DND-41 (cell line): ENCODE data around the gene PTCD2.

Source experiments
- ATAC-seq: fragments of 200-7000 bp; cut with Tn5 transposase; 3 replicates; pipeline ENCODE4 v1.9.1; 2021; ENCODE audit warnings: low read depth; ENCODE audit not compliant: insufficient read depth
- DNase-seq: peaks from one replicate; pipeline ENCODE4 v3.0.0-alpha.2; 2020
- H2AFZ ChIP-seq: 2 replicates; pipeline ENCODE4 v1.6.0; 2012; ENCODE audit warnings: low read depth, low read length
- H3K27ac ChIP-seq: 2 replicates; pipeline ENCODE4 v1.5.1; 2012; ENCODE audit warnings: low read length, inconsistent platforms
- H3K27me3 ChIP-seq: fragments of 200-600 bp; sonication (generic); 2 replicates; pipeline ENCODE4 v1.6.0; 2012; ENCODE audit warnings: low read length, mild to moderate bottlenecking, inconsistent platforms; ENCODE audit not compliant: insufficient read depth, poor library complexity
- H3K36me3 ChIP-seq: 2 replicates; pipeline ENCODE4 v1.5.1; 2012; ENCODE audit warnings: low read length, inconsistent platforms; ENCODE audit not compliant: insufficient read depth
- H3K4me1 ChIP-seq: 2 replicates; pipeline ENCODE4 v1.5.1; 2012; ENCODE audit warnings: mild to moderate bottlenecking, low read length; ENCODE audit not compliant: insufficient read depth
- H3K4me2 ChIP-seq: 2 replicates; pipeline ENCODE4 v1.6.0; 2012; ENCODE audit warnings: mild to moderate bottlenecking, moderate library complexity, low read length, inconsistent platforms; ENCODE audit not compliant: insufficient read depth
- H3K4me3 ChIP-seq, 2 experiments: fragments of 200-600 bp in 1 of 2; shearing (Covaris generic) in 1 of 2; 2 replicates each; pipeline ENCODE4 v1.5.1; 2012 to 2016; ENCODE audit warnings: inconsistent platforms in 2 of 2, low read length in 2 of 2, mild to moderate bottlenecking in 2 of 2, low read depth in 1 of 2, moderate library complexity in 1 of 2
- H3K79me2 ChIP-seq: 2 replicates; pipeline ENCODE4 v1.6.0; 2012; ENCODE audit warnings: low read length, inconsistent platforms; ENCODE audit not compliant: insufficient read depth
- H3K9ac ChIP-seq: 2 replicates; pipeline ENCODE4 v1.6.0; 2012; ENCODE audit warnings: low read depth, mild to moderate bottlenecking, inconsistent platforms, low read length, moderate library complexity
- H3K9me3 ChIP-seq: 2 replicates; pipeline ENCODE4 v1.5.1; 2012; ENCODE audit warnings: low read length, moderate library complexity, mild to moderate bottlenecking, inconsistent platforms; ENCODE audit not compliant: insufficient read depth, severe bottlenecking
- H4K20me1 ChIP-seq: 2 replicates; pipeline ENCODE4 v1.6.0; 2012; ENCODE audit warnings: low read length; ENCODE audit not compliant: insufficient read depth
- CTCF ChIP-seq: IDR thresholded peaks from 2 replicates; pipeline ENCODE4 v1.5.1; 2012; ENCODE audit warnings: borderline replicate concordance, low read length, moderate library complexity, mild to moderate bottlenecking; ENCODE audit not compliant: poor library complexity, severe bottlenecking; ENCODE audit errors: extremely low read depth
- EZH2 ChIP-seq: IDR thresholded peaks from 3 replicates; pipeline ENCODE4 v1.6.1; 2012; ENCODE audit warnings: borderline replicate concordance, low read depth, mild to moderate bottlenecking, moderate library complexity, low read length, inconsistent platforms; ENCODE audit not compliant: severe bottlenecking

The PTCD2 gene

GRCh38 chr5:72410688-72411295 lies 90.6 kb downstream of the PTCD2 start:
- H3K27me3 ChIP-seq: peaks cover 5% of the 10 kb centered on the region
- no peak for TF ChIP-seq CTCF
- TF ChIP-seq EZH2: no peak
- no peak overlapping the region for H3K4me2 ChIP-seq
- no peak overlapping the region for H3K4me3 ChIP-seq
- H3K9ac ChIP-seq: no peak overlapping the region
- H3K27ac ChIP-seq: no peak overlapping the region
- ATAC-seq (no peak), DNase-seq (no peak)
- no peaks in the 10 kb centered on the region for H3K79me2 ChIP-seq
- no peaks in the 10 kb centered on the region for H4K20me1 ChIP-seq
- no peak overlapping the region for H2AFZ ChIP-seq
- no peaks in the 10 kb centered on the region for H3K4me1 ChIP-seq
- no peaks in the 10 kb centered on the region for H3K36me3 ChIP-seq
- no peaks in the 10 kb centered on the region for H3K9me3 ChIP-seq

GRCh38 chr5:72412283-72413055 lies 92.3 kb downstream of the PTCD2 start:
- H3K36me3 ChIP-seq: no peaks in the 10 kb centered on the region
- no peak overlapping the region for H3K4me2 ChIP-seq
- DNase-seq (no peak), ATAC-seq (no peak)
- H3K27ac ChIP-seq: no peak overlapping the region
- TF ChIP-seq EZH2 (no peak), CTCF (no peak)
- H3K4me1 ChIP-seq: no peaks in the 10 kb centered on the region
- H3K79me2 ChIP-seq: no peaks in the 10 kb centered on the region
- peaks cover 5% of the 10 kb centered on the region for H3K27me3 ChIP-seq
- no peaks in the 10 kb centered on the region for H3K9me3 ChIP-seq
- no peaks in the 10 kb centered on the region for H4K20me1 ChIP-seq
- no peak overlapping the region for H3K9ac ChIP-seq
- no peak overlapping the region for H3K4me3 ChIP-seq
- H2AFZ ChIP-seq: no peak overlapping the region

GRCh38 chr5:72415616-72416325 lies 95.6 kb downstream of the PTCD2 start:
- no peak for DNase-seq
- Histone ChIP-seq H3K9ac (no peak overlapping the region), H2AFZ (no peak overlapping the region), H3K4me1 (no peaks in the 10 kb centered on the region), H4K20me1 (no peaks in the 10 kb centered on the region), H3K4me3 (no peak overlapping the region), H3K27me3 (peaks cover 5% of the 10 kb centered on the region), H3K9me3 (no peaks in the 10 kb centered on the region), H3K27ac (no peak overlapping the region), H3K79me2 (no peaks in the 10 kb centered on the region), H3K36me3 (no peaks in the 10 kb centered on the region), H3K4me2 (no peak overlapping the region)
- no peak for ATAC-seq
- no peak for TF ChIP-seq CTCF
